Stimulated activated CD8-positive, alpha-beta memory T cell treated with anti-CD3 and anti-CD28 coated beads, Interleukin-2, amount 100 ng/mL, for 1 hour (primary cell): Measurements from ENCODE around the gene ZNF764.

Source experiments
- DNase-seq, 2 donors: peaks; one replicate each; pipeline ENCODE4 v3.0.0-alpha.2; 2020; ENCODE audit warnings: low read depth in 2 of 2

Gene ZNF764

DNA sequence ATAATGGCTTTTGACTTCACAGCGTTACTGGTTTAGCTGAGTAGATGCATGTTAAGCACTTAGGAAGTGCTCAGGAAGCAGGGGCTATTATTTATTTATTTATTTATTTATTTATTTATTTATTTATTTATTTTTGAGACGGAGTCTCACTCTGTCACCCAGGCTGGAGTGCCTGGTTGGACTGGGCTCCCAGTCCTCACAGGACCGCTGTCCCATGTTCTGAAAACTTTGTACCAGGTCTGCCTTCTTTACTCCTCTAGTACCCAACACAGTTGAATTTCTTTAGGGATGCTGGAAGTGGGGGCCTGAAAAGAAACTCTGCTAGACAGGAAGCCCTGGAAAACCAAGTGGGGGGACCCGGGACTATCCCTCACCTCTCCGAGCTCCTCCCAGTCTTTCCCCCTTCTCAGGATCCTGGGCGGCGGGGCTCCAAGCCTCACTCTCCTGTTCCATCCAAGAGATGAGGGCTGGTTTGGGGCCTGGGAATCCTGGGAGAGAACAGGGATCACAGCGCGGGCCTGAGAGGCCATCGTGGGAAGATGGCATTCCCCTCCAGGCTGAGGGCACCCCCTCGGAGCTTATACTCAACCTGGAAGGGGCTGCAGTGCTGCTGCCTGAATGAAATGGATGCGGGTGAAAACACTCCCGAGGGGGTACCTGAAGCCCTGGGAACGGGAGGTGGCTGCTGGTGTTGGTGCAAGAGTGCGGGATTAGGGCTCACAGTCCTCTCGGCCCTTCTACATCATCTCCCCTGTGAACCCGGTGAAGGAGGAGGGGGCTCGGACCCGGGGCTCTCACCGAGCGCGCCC, 12.7 kb upstream of the ZNF764 start:
- no peak for DNase-seq

DNA sequence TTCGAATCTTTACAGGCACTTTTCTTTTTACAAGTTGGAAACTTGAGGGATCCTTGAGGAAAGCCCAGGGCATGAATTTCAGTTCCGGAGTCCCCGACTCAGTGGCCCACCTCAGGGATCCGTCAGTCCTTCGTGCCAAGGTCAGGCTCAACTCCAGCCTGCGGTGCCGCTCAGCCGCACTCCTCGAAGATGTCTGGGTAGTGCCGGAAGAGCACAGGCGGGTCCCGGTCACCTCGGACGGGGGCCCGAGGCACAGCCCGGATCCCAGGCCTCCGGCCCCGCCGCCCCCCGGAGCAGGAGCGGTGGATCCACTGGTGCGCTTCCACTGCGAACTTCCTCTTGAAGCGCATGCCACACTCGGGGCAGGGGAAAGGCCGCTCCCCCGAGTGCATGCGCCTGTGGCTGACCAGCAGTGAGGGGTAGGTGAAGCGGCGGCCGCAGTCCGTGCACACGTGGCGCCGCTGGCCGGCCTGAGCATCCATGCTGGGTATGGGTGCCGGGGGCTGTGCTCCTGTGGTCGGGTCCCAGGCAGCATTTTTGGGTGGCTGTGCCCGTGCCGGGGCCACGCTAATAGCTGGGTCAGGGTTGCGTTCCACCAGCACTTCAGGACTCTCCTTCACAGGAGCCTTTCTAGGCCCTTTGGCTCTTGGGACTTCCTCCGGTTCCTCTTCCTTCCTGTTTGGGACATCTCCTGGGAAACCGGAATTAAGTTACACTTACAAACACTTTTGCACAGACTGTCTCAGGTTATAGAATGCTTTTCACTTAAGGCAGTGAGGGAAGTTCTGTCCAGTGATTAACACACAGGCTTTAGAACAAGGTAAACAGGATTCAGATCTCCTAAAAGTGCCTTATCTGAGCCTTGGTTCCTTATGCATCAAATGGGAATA, 11.8 kb upstream of the ZNF764 start:
- DNase-seq: no peak

DNA sequence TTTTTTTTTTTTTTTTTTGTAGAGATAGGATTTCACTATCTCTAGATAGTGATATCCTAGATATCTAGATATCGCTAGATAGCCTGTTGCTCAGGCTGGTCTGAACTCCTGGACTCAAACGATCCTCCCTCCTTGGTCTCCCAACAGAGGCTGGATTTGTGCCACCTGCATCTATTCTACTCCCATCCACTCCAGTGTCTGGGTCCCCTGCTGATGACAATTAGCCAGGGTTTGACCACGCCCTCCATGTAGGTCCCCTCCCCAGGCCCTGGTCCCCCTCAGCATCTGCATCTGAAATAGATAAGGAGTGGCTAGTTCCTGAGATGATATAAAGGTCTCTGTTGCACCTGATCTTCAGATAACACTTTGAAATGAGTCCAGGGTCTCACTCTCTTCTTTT, 11.1 kb upstream of the ZNF764 start:
- DNase-seq: no peak

DNA sequence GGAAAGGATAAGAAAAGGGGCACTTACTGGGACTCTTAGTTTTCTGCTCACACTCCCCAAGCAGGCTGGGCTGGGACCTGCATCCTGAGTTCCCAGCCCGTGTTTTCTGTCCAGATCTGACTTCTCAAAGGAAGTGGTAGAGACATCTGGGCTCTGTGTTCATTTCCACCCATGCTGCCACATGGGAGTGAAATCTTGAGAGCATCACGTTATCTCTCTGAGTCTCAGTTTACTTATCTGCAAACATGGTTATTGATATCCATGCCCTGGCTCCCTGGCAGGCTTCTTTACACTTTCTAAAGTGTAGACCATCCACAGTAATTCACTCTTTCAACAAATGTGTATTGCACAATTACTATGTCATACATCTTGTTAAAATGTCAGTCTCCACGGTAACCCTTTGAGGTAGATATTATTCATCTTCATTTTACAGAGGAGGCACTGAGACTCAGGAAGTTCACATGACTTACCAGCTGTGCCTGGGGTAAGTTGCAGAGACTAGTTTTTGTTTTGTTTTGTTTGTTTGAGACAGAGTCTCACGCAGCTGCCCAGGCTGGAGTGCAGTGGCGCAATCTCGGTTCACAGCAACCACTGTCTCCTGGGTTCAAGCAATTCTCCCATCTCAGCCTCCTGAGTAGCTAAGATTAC, 9.9 kb upstream of the ZNF764 start:
- no peak for DNase-seq

DNA sequence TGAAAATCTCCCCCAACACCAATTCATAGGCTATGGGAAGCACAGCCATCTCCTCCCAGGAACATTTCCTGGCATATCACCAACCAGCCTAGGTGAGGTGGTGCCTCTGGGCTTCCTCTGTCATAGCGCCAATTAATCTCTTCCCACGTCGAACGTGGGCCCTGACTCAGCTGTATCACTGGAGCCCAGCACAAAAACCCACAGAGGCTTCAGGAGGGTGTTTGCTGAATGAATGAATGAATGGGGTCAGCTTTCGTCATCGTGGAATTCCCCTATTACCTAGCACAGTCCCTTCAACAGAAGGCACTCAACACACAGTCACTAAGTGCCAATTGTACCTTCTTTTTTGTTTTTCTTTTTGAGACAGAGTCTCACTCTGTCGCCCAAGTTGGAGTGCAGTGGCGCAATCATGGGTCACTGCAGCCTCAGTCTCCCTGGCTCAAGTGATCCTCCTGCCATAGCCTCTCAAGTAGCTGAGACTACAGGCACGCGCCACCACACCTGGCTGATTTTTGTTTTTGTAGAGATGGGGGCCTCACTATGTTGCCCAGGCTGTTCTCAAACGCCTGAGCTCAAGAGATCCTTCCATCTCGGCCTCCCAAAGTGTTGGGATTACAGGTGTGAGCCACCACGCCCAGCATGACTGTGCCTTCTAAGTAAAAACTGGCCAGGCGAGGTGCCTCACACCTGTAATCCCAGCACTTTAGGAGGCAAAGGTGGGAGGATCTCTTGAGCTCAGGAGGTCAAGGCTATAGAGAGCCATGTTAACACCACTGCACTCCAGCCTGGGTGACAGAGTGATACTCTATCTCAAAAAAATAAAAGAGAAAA, 9.2 kb upstream of the ZNF764 start:
- DNase-seq: no peak

DNA sequence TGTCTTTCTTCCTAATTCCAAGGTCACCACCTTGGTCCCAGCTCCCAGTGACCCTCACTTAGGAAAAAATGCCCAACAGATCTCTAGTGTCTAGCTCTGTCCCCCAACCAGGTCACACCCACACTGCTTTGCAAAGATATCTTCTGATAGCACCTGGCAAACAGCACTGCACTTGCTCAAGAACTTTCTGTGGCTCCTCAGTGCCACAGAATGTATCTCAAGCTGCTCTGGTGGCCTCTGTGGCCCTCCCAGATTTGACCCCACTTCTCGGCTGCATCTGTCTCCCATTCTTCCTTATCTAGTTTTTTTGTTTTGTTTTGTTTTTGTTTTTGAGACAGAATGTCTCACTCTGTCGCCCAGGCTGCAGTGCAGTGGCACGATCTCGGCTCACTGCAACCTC, 8.4 kb upstream of the ZNF764 start:
- DNase-seq: no peak

DNA sequence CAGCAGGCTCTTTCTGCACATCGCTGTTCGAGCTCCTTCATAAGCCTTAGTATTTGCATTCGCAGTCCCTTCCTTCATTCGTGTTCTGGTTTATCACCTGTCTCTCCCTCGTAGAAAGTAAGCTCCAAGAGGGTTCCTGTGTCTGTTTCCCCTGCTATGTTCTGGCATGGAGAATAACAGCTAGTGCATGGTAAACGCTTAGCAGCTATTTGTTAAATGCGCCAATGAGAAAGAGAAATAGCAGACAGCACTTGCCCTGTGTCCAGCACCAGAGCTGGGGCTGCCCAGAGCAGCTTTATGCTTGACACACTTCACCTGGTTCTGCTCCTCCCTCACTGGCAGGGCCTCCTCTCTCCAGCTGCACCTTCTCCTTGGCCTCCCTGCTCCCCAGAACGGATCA, 7.8 kb upstream of the ZNF764 start:
- no peak for DNase-seq

DNA sequence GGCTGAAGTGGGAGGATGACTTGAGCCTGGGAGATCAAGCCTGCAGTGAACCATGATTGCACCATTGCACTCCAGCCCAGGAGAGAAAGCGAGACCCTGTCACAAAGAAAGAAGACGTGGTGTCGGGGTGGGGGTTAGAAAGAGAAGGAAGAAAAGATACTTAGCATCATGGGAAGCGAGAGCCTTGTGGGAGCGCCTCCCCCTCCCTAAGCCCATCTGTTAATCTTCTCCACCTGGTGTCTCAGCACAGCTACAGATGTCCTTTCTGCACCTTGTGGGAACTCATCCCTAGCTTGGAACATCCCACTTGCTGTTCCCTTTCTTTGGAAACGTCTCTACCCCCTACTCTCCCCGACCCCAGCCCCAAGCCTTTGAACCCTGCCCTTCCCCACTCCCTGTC, 7.4 kb upstream of the ZNF764 start:
- no peak for DNase-seq

DNA sequence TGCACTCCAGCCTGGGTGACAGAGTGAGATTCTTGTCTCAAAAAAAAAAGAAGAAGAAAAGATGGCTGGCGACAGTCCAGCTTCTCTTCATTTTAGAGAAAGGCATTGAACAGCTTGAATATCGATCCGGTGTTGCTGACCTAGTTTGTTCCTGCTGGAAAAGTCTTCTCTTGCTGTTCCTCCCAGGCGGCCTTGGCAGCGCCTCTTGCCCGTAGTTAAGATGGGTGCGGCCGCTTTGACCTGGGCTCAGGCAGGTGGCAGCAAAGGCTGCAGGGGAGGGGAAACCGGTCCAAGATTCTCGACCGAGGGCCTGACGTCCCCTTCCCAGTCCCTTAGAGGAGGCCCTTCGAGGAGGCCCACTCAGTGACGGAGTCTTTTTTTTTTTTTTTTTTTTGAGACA, 3.8 kb upstream of the ZNF764 start:
- DNase-seq: no peak

DNA sequence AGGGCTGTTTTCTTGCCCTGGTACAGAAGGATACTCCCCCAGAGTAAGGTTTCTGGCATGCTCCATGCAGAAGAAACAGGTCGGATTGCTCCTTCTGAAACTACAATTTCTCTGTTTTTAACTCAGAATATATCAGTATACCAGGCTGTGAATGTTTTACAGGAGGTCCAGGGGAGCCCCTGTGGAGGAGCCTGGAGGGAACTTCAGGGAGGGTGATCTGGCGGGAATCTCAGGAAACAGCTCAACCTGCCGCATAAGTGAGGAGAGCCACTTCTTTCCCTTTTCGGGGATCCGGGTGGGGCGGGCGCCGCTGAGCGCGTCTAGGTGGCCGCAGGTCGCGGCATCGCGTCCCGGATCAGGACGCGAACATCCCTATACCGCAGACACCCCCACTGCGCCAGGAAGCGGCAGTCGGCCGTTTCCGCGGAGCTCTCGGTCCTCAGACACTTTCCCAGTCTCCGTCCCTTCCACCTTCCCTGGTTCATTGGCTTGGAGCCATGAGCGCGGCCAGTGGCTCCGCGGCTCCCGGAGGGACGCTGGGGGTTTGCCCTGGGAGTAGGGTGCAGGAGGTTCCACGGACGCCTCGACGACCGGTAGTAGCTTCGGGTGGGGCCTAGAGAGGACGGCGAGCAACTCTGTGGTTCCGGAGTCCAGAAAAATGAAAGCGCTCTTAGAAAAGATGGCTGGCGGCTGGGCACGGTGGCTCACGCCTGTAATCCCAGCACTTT, 3.1 kb upstream of the ZNF764 start:
- no peak for DNase-seq

DNA sequence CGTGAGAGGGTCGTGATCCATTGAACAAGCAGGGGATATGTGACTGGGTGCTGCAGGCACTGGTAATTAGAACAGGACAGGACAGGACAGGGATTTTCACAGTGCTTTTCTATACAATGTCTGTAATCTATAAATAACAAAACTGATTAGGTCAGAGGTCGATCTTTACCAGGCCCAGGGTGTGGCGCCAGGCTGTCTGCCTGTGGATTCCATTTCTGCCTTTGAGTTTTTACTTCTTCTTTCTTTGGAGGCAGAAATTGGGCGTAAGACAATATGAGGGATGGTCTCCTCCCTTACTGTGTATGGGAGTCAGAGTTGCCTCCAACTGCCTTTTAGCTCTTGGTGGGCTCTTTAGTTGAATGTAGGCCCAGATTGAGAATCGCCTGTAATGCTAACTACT, 1.5 kb upstream of the ZNF764 start:
- no peak for DNase-seq

DNA sequence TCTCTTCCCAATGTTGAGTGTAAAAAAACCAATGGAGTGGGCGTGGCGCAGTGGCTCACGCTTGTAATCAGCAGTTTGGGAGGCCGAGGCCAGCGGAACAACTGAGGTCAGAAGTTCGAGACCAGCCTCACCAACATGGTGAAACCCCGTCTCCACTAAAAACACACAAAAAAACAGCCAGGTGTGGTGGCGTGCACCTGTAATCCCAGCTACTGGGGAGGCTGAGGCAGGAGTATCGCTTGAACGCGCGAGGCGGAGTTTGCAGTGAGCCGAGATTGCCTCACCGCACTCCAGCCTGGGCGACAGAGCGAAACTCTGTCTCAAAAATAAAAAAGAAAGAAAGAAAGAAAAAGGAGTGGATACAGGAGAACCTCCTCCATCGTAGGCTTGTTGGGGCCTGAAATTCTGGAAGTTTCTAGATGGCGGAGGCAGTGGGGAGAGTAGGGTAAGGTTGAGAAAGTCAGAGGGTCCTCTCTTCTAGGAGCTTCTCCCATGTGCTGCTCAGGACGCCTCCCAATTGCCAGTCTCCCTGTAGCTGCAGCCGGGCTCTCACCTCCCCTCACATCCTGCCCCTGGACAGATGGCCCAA, 709 bp upstream of the ZNF764 start:
- no peak for DNase-seq

DNA sequence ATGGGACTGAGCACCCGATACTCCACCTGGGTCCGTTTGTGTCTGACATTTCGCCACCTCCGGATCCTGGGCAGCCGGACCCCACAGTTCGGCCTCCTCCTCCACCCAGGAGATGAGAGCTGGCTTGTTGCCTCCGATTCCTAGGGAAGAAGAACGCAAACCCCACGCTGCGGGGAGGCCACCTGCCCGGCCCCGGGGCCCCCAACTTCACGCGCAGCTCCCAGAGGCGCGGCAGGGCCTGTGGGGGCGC, 542 bp downstream of the ZNF764 start:
- no peak for DNase-seq

DNA sequence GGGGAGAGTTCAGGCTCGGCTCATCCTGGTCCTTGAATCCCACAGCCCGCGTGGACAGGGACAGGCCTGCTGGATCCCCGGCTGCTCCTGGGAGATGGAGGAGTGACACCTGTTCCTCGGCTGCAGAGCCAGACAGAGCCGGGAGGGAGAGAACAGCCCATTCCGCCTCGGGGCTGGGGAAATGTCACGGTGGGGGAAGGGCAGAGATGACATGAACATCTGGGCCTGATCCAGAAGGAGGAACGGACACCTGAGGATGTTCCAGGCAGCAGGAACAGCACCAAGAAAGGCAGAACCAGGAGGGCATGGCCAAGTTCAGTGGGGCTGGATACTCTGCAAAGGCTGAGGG, 2.1 kb downstream of the ZNF764 start:
- no peak for DNase-seq

DNA sequence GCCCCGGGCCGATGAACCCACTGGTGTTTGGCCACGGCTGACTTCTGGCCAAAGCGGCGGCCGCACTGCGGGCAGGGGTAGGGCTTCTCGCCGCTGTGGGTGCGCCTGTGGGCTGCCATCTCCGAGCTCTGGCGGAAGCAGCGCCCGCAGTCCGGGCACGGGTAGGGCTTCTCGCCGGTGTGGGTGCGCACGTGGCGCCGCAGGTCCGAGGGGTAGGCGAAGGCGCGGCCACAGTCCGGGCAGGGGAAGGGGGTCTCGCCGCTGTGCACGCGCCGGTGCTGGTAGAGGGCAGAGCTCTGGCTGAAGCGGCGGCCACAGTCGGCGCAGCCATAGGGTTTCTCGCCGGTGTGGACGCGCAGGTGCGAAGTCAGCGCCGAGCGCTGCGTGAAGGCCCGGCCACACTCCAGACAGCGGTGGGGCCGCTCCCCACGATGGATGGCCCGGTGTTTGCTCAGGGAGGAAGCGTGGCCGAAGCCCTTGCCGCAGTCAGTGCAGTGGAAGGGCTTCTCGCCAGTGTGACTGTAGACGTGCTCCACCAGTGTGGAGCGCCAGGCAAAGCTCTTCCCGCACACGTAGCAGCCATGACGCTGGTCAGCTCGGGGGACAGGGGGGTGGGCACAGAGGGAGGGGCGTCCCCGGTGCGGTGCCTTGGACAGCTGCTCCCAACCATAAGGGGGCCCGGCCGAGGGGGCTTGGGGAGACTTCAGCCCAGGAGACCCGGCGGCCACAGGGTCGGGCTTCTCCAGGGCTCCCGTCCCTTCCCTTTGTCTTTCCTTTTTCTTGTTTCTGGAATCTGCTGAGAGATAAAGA, 2.7 kb downstream of the ZNF764 start:
- DNase-seq: no peak

DNA sequence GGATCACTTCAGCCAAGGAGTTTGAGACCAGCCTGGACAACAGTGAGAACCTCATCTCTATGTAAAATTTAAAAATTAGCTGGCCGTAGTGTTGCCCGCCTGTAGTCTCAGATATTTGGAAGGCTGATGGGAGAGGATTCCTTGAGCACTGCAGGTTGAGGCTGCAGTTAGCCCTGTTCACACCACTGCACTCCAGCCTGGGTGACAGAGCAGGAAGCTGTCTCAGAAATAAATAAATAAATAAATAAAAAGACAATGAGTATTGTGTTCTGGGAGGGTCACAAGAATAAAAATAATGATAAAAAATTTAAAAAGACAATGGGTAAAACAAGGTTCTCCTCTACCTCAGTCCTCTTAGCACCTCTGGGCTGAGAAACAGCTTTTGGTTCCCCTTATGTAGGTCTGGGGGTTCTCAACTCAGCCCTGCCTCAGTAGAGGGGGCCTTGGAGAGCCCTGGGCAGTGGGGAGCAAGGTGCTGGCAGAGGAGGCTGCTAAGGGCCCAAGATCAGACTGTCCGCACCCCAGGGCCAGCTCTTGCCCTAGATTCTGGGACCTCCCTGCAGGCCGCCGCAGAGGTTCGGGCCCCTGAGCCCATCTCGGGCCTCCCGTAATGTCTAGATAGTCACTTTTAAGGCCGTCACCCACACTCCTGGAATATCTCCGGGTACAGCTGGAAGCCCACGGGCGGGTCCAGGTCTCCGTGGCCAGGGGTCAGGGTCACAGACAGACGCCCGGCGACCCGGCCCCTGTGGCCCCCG, 3.4 kb downstream of the ZNF764 start:
- DNase-seq: no peak

DNA sequence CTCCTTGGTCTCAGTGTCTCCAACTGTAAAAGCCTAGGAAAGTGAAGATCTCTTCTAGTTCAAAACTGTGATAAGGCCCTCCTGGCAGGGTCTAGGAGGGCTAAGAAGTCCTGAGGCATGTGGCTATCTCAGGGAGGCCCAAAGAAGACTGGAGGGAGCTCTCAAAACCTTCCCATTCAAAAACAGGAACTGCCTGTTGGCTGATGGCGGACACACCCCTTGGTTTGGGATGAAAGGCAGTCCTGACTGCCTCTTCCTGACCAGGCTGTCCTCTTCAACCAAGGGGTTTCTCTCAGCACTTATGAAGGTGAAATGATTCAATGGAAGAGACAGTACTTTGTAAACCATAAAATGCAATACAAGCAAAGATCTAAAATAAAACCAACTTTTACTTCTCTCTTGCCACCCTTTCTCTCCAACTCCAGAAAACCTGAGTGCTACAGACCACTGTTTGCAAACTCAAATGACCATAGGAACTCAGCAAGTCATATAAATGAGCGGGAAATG, 4.7 kb downstream of the ZNF764 start:
- DNase-seq: no peak

DNA sequence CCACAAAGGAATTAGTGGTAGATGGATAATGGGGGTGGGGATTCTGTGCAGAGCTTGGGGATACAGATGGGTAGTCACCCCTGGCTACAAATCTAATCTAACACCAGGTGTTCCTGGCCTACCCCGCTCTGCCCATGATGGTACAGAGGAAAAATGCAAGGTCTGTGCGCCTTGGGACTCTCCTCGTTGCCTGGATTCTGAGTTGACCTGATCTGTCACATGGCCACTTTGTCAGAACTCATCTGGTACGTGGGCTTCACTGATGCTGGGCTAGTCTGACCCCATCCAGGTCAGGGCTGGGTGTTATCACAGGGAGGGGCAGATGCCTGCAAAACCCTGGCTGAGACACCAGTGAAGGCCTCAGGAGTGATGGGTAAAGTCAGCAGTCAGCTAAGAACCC, 5.2 kb downstream of the ZNF764 start:
- no peak for DNase-seq

DNA sequence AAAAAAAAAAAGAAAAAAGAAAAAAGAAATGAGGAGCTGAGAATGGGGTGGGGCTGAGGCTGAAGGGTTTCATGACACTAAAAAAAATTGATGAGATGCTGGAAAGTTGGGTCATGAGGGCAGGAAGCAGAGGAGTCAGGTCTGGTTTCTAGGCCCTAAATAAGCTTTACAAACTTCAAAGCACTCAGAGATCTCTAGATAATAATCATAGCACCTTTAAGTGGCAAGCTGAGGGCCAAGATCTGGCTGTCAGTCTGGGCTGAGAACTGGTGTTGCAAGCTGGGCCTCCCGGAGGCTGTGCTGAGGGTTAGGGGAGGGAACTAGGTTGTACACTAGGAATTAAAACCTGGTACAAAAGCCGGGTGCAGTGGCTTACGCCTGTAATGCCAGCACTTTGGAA, 6.4 kb downstream of the ZNF764 start:
- peak in 1 of 2 donors; percentile 44 for DNase-seq
